ENCODE measurements around the gene NCAM1.

GRCh38 chr11:113269636-113270035 is 308.4 kb downstream of the NCAM1 start:
- no peak for TF ChIP-seq EZH2 (IDR thresholded peaks at IDR 0.05; ENCODE audit: borderline replicate concordance, low read depth, low read length, poor library complexity, severe bottlenecking)
- no peak for TF ChIP-seq CTCF (conservative IDR thresholded peaks at IDR 0.05; ENCODE audit: low read depth, low read length)
